Large intestine (tissue), 3 donors: ENCODE results near the gene ACTA2. TPM values are rescaled to one million over a fixed set of nuclear protein-coding genes. Genes with fewer than 3 reads are reported as not detected.

ENCODE experiments used
- DNase-seq, 2 donors: peaks; one replicate each; pipeline versions ENCODE4 v3.0.0 to v3.0.0-alpha.2; 2013
- H3K27ac ChIP-seq: one replicate; pipeline ENCODE4 v1.5.1; 2013; ENCODE audit warnings: low read length
- H3K27me3 ChIP-seq: 2 replicates; pipeline ENCODE4 v1.6.1; 2013; ENCODE audit warnings: low read length; ENCODE audit not compliant: control insufficient read depth, insufficient read depth
- H3K36me3 ChIP-seq: 2 replicates; pipeline ENCODE4 v1.6.1; 2013; ENCODE audit warnings: low read length; ENCODE audit not compliant: control insufficient read depth, insufficient read depth
- H3K4me1 ChIP-seq: one replicate; pipeline ENCODE4 v1.6.1; 2013; ENCODE audit warnings: low read length; ENCODE audit not compliant: control insufficient read depth, insufficient read depth
- H3K4me3 ChIP-seq: one replicate; pipeline ENCODE4 v1.5.1; 2013; ENCODE audit warnings: low read length
- H3K9me3 ChIP-seq: one replicate; pipeline ENCODE4 v1.6.1; 2013; ENCODE audit warnings: mild to moderate bottlenecking, low read depth, low read length, moderate library complexity; ENCODE audit not compliant: control insufficient read depth
- WGBS: methylation state at CpG from one replicate; pipeline ENCODE4 v1.1.5; 2013; ENCODE audit warnings: low lambda C conversion rate; ENCODE audit not compliant: insufficient coverage; 5-methylcytosine and 5-hydroxymethylcytosine counted together
- polyA plus RNA-seq: library from polyadenylated mRNA; unstranded; fragments of 120-200 nt; gene quantifications from one replicate; pipeline ENCODE4 v1.2.1, GENCODE V29; 2013

Gene ACTA2
- polyA plus RNA-seq, 1 donor, result 641 TPM

DNA sequence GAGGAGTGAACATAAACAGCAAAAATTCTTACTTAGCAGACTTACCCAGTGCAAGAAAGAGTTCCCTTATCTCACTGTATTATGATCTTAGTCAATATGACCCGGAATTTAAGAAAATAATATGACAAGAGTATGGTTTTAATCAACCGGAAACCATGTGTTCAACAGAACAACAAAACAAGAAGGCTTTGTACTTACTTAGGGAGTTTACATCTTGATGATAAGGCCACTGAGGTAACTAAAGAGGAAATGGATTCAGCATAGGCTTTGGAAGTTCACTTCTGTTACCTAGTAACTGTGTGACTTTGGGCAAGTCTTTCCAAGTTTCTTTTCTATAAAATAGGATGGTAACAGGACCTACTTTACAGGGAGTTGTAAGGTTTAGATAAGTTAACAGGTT lies 30.6 kb upstream of the ACTA2 start:
- Histone ChIP-seq H3K36me3 (no peaks in the 10 kb centered on the region), H3K4me1 (peaks cover 11% of the 10 kb centered on the region), H3K4me3 (no peak overlapping the region), H3K27me3 (no peaks in the 10 kb centered on the region), H3K27ac (no peak overlapping the region), H3K9me3 (no peaks in the 10 kb centered on the region)
- WGBS, result 67% methylated on average over 1 of the region's 2 CpGs
- DNase-seq, result no peak

DNA sequence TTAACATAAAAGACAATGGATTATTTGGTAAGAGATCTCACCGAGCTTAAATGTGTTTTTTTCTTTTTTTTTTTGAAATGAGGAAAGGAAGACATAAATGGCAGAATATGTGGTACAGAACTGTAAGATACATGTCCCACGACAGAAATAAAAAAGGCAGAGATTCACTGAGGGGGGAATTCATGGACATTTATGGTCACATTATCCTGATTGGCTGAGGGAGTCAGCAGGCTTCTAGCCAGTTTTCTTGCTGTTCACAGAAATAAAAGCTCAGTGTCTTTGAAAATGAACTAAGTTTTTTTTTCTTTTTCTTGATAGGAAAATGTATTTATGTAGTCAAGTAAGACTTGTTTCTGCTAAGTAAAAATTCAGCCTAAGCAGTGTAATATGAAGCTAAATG lies 29.8 kb upstream of the ACTA2 start:
- Histone ChIP-seq H3K27me3 (no peaks in the 10 kb centered on the region), H3K27ac (peak overlapping the region; percentile 15), H3K4me3 (no peak overlapping the region), H3K9me3 (no peaks in the 10 kb centered on the region), H3K36me3 (no peaks in the 10 kb centered on the region), H3K4me1 (peaks cover 11% of the 10 kb centered on the region)
- 83% methylated on average over 2 of the region's 2 CpGs for WGBS
- no peak for DNase-seq

DNA sequence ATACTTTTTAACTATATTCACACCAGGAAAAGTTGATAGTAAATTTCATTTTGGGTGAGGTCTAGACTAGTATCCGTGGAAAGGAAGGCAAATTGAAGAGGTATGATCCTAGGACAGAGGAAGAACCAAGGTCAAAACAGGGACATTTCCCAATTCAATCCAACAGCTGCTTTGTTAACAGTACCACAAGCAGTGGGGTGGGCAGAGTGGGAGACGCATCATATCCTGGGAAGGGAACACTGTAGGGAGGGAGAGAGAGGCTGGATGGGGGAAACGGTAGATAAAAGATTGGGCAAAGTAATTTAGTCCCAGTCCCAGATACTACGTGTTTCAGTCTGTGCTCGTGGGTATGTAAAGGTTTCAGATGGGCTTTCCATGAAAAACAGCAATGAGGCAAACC lies 28.9 kb upstream of the ACTA2 start:
- Histone ChIP-seq H3K36me3 (no peaks in the 10 kb centered on the region), H3K9me3 (no peaks in the 10 kb centered on the region), H3K4me1 (peaks cover 11% of the 10 kb centered on the region), H3K27ac (no peak overlapping the region), H3K4me3 (no peak overlapping the region), H3K27me3 (no peaks in the 10 kb centered on the region)
- DNase-seq, result no peak
- 40% methylated on average over 1 of the region's 5 CpGs for WGBS

DNA sequence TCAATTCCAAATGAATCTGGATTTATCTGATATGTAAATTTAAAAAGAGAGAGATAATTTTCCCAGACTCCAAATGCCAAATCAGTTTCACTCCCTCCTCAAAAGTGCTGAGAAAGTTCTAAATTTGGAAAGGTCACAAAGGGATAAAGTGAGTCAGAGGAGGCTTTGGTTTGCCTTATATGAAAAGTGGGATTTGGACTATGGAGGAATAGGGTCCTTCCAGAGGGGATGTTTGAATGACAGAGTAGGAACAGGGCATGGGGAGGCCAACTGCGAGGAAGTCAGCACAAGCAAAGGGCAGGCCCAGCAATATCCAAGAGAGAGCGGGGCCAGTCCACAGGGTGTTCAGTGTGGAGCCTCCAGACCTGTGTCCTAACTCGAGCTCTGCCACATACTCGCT lies 28.2 kb upstream of the ACTA2 start:
- DNase-seq, result peak in 1 of 2 donors; percentile 31
- no CpG with 5 or more reads among the region's 4 CpGs for WGBS
- Histone ChIP-seq H3K27me3 (no peaks in the 10 kb centered on the region), H3K27ac (no peak overlapping the region), H3K9me3 (no peaks in the 10 kb centered on the region), H3K4me1 (peaks cover 11% of the 10 kb centered on the region), H3K4me3 (no peak overlapping the region), H3K36me3 (no peaks in the 10 kb centered on the region)

GRCh38 chr10:88980247-88980646 lies 27.7 kb upstream of the ACTA2 start:
- WGBS, result 80% methylated on average over 1 of the region's 4 CpGs
- H3K4me1 ChIP-seq, result peaks cover 11% of the 10 kb centered on the region

GRCh38 chr10:88979603-88980002 lies 27.0 kb upstream of the ACTA2 start:
- DNase-seq, result no peak
- H3K27me3 ChIP-seq, result no peaks in the 10 kb centered on the region
- no peak overlapping the region for H3K4me3 ChIP-seq
- peaks cover 11% of the 10 kb centered on the region for H3K4me1 ChIP-seq
- H3K36me3 ChIP-seq, result no peaks in the 10 kb centered on the region
- H3K9me3 ChIP-seq, result no peaks in the 10 kb centered on the region
- no CpG with 5 or more reads among the region's 4 CpGs for WGBS
- H3K27ac ChIP-seq, result no peak overlapping the region

More at GRCh38 chr10:88980247-88980646, 27.7 kb upstream of the ACTA2 start:
- no peaks in the 10 kb centered on the region for H3K36me3 ChIP-seq
- no peaks in the 10 kb centered on the region for H3K9me3 ChIP-seq
- no peaks in the 10 kb centered on the region for H3K27me3 ChIP-seq
- H3K4me3 ChIP-seq, result no peak overlapping the region
- H3K27ac ChIP-seq, result no peak overlapping the region
- DNase-seq, result no peak

DNA sequence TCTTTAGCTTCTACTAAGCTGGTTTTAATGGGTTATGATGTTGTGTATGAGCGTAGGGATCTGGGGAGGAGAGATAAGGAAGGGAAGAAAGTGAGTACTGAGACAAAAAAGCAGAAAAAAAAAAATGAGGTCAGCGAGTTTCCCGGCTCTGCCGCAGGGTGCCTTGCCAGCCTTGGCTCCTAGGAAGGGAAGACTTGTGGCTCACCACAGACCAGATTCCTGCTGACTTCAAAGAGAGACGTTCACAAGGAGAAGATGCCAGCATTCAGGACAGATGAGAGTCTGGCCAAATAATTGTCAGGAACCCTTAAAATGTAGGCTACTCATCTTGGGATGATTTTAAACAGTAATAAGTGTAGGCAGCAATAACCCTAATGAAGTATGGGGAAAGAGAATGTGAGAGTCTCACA lies 26.6 kb upstream of the ACTA2 start:
- no peaks in the 10 kb centered on the region for H3K36me3 ChIP-seq
- 78% methylated on average over 1 of the region's 5 CpGs for WGBS
- H3K4me1 ChIP-seq, result peaks cover 11% of the 10 kb centered on the region

GRCh38 chr10:88978463-88978862 lies 25.9 kb upstream of the ACTA2 start:
- Histone ChIP-seq H3K27me3 (no peaks in the 10 kb centered on the region), H3K4me3 (no peak overlapping the region), H3K4me1 (peaks cover 11% of the 10 kb centered on the region), H3K27ac (no peak overlapping the region), H3K36me3 (no peaks in the 10 kb centered on the region), H3K9me3 (no peaks in the 10 kb centered on the region)
- DNase-seq, result no peak
- WGBS, result 100% methylated on average over 1 of the region's 2 CpGs

More for the DNA sequence above, 26.6 kb upstream of the ACTA2 start:
- Histone ChIP-seq H3K9me3 (no peaks in the 10 kb centered on the region), H3K27me3 (no peaks in the 10 kb centered on the region), H3K27ac (no peak overlapping the region), H3K4me3 (no peak overlapping the region)
- no peak for DNase-seq

DNA sequence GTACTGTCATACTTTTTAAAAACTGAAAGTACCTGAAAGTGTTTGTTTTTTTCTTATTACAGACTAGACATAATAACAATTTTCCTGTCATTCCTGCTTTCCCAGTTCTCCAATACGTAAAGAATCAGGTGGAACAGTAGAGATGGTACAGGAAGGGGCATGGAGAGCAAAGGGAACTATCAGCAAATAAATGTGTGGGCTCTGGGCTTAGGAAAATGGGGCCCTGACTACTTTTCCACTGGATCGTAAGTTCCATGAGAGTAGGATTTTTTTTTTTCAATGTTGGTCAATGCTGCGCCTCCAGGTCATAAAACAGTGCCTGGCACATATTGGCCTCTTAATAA lies 22.8 kb upstream of the ACTA2 start:
- Histone ChIP-seq H3K36me3 (no peaks in the 10 kb centered on the region), H3K27ac (peak overlapping the region; percentile 43), H3K27me3 (no peaks in the 10 kb centered on the region), H3K9me3 (no peaks in the 10 kb centered on the region), H3K4me3 (peak overlapping the region; percentile 31), H3K4me1 (peaks cover 3% of the 10 kb centered on the region)
- DNase-seq, result no peak
- WGBS, result no CpG with 5 or more reads among the region's 3 CpGs

GRCh38 chr10:88974446-88975376 lies 22.1 kb upstream of the ACTA2 start:
- DNase-seq, result peak in 1 of 2 donors; percentile 58

DNA sequence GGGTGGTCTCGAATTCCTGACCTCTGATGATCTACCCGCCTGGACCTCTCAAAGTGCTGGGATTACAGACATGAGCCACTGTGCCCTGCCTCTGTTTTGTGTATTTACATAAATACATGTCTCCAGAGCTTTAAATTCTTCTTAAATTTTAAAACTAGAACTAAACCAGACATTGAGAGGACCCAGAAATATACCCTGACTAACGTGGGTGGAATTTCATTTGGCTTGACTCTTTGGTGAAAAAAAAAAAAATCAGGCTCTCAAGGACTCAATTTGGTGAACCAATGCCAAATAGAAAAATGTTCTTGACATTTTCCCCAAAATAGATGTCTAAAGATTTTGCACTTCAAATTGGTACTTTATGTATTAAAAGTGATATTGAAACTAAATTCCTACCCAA lies 21.4 kb upstream of the ACTA2 start:
- Histone ChIP-seq H3K27ac (no peak overlapping the region), H3K4me1 (no peaks in the 10 kb centered on the region), H3K4me3 (no peak overlapping the region), H3K9me3 (no peaks in the 10 kb centered on the region), H3K36me3 (no peaks in the 10 kb centered on the region), H3K27me3 (no peaks in the 10 kb centered on the region)
- no CpG with 5 or more reads among the region's 3 CpGs for WGBS
- DNase-seq, result no peak

More at GRCh38 chr10:88974446-88975376, 22.1 kb upstream of the ACTA2 start:
- Histone ChIP-seq H3K27me3 (no peaks in the 10 kb centered on the region), H3K4me1 (no peaks in the 10 kb centered on the region), H3K9me3 (no peaks in the 10 kb centered on the region), H3K27ac (peak overlapping the region; percentile 43), H3K36me3 (no peaks in the 10 kb centered on the region), H3K4me3 (peak overlapping the region; percentile 31)
- WGBS, result 75% methylated on average over 4 of the region's 7 CpGs
